ENCODE results near the gene ORMDL3.

The ORMDL3 gene

GRCh38 chr17:39922006-39922405 is 5.4 kb downstream of the ORMDL3 start:
- no peak for TF ChIP-seq CTCF (conservative IDR thresholded peaks at IDR 0.05)
- H3K27ac ChIP-seq, result no peak overlapping the region

DNA sequence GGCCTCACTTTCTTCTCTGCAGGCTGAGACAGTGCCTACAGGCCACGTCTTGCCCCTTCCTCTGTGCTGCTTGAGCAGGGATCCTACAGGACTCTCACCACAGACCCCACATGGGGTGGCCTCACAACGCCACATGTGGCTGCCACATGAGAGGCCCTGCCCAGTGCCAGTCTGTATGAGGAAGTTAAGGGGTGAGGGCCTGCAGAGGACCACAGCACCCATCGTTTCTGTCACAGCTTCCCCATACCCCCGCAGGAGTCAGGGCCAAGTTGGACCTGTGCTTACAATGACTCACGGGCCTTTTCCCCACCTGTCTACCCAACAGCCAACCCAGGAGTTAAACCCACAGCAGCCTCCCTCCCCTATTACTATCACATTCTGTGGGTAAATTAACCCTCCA is 6.1 kb downstream of the ORMDL3 start:
- no peak overlapping the region for H3K27ac ChIP-seq
- TF ChIP-seq CTCF (conservative IDR thresholded peaks at IDR 0.05), result no peak

GRCh38 chr17:39920218-39921210 is 6.9 kb downstream of the ORMDL3 start:
- no peak overlapping the region for H3K27ac ChIP-seq
- TF ChIP-seq CTCF (conservative IDR thresholded peaks at IDR 0.05), result no peak

DNA sequence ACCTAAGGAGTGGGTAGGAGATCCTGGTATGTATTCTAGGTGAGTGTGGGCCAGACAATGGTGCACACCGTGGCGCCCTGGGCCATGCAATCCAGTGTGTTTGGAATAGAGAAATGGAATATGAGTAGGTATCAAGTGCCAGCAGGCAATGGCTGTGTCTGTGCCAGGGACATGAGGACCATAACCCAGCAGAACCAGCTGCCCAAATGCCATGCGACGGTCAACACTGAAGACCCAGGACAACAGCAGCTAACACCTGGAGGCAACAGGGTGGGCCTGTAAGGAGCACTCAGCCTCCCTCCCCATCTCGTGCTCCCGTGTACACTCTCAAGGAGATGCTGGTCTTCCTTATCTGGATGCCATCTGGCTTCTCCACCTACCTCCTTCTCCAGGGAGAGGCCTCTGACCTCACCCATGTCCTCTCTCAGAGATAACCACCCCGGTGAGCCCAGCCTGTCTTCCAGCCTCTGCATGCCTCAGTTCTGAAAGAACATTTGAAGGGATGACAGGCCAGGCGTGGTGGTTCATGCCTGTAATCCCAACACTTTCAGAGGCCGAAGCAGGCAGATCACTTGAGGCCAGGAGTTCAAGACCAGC is 8.2 kb downstream of the ORMDL3 start:
- no peak overlapping the region for H3K27ac ChIP-seq
- TF ChIP-seq CTCF (conservative IDR thresholded peaks at IDR 0.05), result no peak

GRCh38 chr17:39916918-39917317 is 10.5 kb downstream of the ORMDL3 start:
- TF ChIP-seq CTCF (conservative IDR thresholded peaks at IDR 0.05), result peak; percentile 22
- no peak overlapping the region for H3K27ac ChIP-seq

DNA sequence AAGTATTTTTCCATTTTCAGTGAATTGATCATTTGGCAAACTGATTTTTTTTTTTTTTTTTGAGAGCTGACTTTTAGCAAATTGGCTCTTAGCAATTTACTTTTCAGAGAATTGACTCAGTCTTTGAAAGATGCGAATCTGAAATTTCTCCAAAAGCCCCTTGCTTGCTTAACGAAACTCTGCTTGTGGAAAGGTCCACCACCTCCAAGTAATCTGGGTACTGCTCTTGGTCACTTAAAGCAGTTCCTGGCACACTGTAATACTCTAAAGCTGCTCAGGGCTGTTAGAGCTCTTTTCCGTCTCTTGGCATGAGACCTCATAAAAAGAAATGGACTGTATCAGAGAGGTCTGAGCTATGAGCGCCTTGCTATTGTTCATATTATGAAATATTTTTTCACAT is 11.8 kb downstream of the ORMDL3 start:
- no peak for TF ChIP-seq CTCF (conservative IDR thresholded peaks at IDR 0.05)
- no peak overlapping the region for H3K27ac ChIP-seq

DNA sequence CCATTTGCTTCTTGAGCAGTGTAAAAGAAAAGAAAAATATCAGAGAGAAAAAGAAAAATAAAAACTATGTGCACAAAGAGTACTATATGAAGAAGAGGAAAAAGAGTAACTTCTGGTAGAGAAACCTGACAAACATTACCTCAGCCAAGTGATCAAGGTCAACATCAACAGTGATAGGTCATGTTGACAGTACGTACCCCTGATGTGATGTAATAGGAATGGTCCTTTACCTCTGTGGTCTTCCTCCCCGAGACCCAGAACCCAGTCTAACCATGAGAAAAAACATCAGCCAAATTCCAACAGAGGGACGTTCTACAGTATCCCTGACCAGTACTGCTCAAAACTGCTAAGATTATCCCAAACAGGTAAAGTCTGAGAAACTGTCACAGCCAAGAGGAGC is 13.4 kb downstream of the ORMDL3 start:
- no peak for TF ChIP-seq CTCF (conservative IDR thresholded peaks at IDR 0.05)

More for the DNA sequence above, 13.4 kb downstream of the ORMDL3 start:
- H3K27ac ChIP-seq, result no peak overlapping the region

All from VCaP (cell line).